Measurements from ENCODE around the gene THSD4. TPM values are rescaled to one million over a fixed set of nuclear protein-coding genes. Genes with fewer than 3 reads are reported as not detected.

The THSD4 gene
- total RNA-seq, 1 donor from 2014 or later, result 66.8 TPM

GRCh38 chr15:71532994-71533393 is 417.7 kb downstream of the THSD4 start:
- Histone ChIP-seq H3K4me3 (no peak overlapping the region), H3K4me1 (no peaks in the 10 kb centered on the region), H3K27ac (no peak overlapping the region), H3K36me3 (no peaks in the 10 kb centered on the region), H3K27me3 (no peaks in the 10 kb centered on the region), H3K9me3 (no peaks in the 10 kb centered on the region)
- DNase-seq (ENCODE audit: extremely low spot score in 2 of 2), result no peak
- intact Hi-C loops (cut with DNase I), result no loop called here
- peak in 1 of 2 donors; percentile 28 for TF ChIP-seq POLR2AphosphoS5 (IDR thresholded peaks at IDR 0.05; ENCODE audit: insufficient read depth in 1 of 2, low read depth in 1 of 2)
- TF ChIP-seq, protein P1, sequence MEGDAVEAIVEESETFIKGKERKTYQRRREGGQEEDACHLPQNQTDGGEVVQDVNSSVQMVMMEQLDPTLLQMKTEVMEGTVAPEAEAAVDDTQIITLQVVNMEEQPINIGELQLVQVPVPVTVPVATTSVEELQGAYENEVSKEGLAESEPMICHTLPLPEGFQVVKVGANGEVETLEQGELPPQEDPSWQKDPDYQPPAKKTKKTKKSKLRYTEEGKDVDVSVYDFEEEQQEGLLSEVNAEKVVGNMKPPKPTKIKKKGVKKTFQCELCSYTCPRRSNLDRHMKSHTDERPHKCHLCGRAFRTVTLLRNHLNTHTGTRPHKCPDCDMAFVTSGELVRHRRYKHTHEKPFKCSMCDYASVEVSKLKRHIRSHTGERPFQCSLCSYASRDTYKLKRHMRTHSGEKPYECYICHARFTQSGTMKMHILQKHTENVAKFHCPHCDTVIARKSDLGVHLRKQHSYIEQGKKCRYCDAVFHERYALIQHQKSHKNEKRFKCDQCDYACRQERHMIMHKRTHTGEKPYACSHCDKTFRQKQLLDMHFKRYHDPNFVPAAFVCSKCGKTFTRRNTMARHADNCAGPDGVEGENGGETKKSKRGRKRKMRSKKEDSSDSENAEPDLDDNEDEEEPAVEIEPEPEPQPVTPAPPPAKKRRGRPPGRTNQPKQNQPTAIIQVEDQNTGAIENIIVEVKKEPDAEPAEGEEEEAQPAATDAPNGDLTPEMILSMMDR (IDR thresholded peaks at IDR 0.05), result peak in 2 of 3 experiments; percentile 27 to 40
- no peak for TF ChIP-seq POLR2A (IDR thresholded peaks at IDR 0.05)

- Histone ChIP-seq H3K27me3 (no peaks in the 10 kb centered on the region), H3K9me3 (no peaks in the 10 kb centered on the region), H3K27ac (peak overlapping the region; percentile 16), H3K36me3 (no peaks in the 10 kb centered on the region), H3K4me1 (peaks cover 7% of the 10 kb centered on the region), H3K4me3 (no peak overlapping the region)
- DNase-seq (ENCODE audit: extremely low spot score in 2 of 2), result no peak
- intact Hi-C loops (cut with DNase I), result no loop called here
- no peak for TF ChIP-seq POLR2A (IDR thresholded peaks at IDR 0.05)
- TF ChIP-seq POLR2AphosphoS5 (IDR thresholded peaks at IDR 0.05; ENCODE audit: insufficient read depth in 1 of 2, low read depth in 1 of 2), result peak in 1 of 2 donors; percentile 25
Observed at GRCh38 chr15:71538181-71538580, 422.9 kb downstream of the THSD4 start.

DNA sequence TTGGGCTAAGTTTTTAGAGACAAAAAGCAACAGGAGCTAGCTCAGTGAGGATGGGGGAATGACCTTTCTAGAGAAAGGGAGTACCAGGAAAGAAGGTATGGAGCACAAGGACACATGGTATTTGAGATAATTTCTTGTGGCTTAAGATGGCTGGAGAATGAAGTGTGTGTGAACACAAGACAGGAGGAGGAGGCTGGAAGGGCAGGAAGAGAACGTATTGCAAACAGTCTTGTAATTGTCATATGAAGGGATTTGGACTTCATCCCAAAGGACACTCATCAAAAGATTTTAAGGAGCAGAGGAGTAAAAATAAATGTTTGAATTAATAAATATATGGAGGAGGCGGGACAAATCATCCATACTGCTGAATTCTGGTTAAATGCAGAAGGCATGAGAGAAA is 426.5 kb downstream of the THSD4 start:
- TF ChIP-seq POLR2AphosphoS5 (IDR thresholded peaks at IDR 0.05; ENCODE audit: insufficient read depth in 1 of 2, low read depth in 1 of 2) (no peak), POLR2A (IDR thresholded peaks at IDR 0.05) (no peak)
- TF ChIP-seq, protein P1 (IDR thresholded peaks at IDR 0.05), result no peak
- DNase-seq (ENCODE audit: extremely low spot score in 2 of 2), result no peak
- Histone ChIP-seq H3K4me1 (peaks cover 21% of the 10 kb centered on the region), H3K27me3 (no peaks in the 10 kb centered on the region), H3K4me3 (no peak overlapping the region), H3K27ac (no peak overlapping the region), H3K9me3 (no peaks in the 10 kb centered on the region), H3K36me3 (no peaks in the 10 kb centered on the region)
- intact Hi-C loops (cut with DNase I), result loop anchor here (10.0 kb wide), 1 partner anchor 607 kb away; no protein-coding TSS in a partner anchor

DNA sequence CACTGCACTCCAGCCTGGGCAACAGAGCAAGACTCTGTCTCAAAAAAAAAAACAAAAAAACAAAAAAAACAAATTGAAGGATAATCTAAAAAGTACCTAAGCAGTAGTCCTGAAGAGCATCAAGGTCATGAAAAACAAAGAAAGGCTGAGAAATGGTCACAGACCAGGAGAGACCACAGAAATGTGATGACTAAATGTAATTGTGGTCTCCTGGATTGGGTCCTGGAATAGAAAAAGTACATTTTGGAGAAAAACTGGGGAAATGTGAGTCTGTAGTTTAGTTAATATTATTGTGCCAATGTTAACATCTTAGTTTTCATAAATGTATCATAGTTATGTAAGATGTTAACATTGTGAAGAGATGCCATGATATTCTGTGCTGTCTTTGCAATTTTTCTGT is 427.6 kb downstream of the THSD4 start:
- DNase-seq (ENCODE audit: extremely low spot score in 2 of 2), result no peak
- no peaks in the 10 kb centered on the region for H3K9me3 ChIP-seq

DNA sequence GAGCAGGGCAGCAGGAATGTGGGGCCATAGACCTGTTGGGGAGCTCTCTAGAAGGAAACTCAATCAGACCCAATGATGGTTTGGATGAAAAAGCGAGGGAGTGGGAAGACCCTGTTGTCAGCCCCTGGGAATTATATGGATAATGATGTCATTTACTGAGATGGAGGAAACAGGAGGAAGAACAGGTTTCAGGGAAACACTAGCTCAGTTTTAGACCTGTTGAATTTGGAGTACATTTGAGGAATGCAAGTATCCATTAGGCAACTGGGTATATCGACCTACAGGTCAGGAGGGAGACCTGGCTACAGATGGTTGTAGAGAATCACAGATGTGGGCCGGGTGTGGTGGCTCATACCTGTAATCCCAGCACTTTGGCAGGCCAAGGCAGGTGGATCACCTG is 428.1 kb downstream of the THSD4 start:
- H3K27ac ChIP-seq, result no peak overlapping the region

More for the DNA sequence above, 427.6 kb downstream of the THSD4 start:
- H3K36me3 ChIP-seq, result no peaks in the 10 kb centered on the region
- TF ChIP-seq POLR2AphosphoS5 (IDR thresholded peaks at IDR 0.05; ENCODE audit: insufficient read depth in 1 of 2, low read depth in 1 of 2), result no peak
- no peak for TF ChIP-seq POLR2A (IDR thresholded peaks at IDR 0.05)
- TF ChIP-seq, protein P1 (IDR thresholded peaks at IDR 0.05), result no peak
- intact Hi-C loops (cut with DNase I), result loop anchor here (10.0 kb wide), 1 partner anchor 608 kb away; no protein-coding TSS in a partner anchor
- H3K4me3 ChIP-seq, result no peak overlapping the region
- peaks cover 21% of the 10 kb centered on the region for H3K4me1 ChIP-seq
- no peak overlapping the region for H3K27ac ChIP-seq
- H3K27me3 ChIP-seq, result no peaks in the 10 kb centered on the region

More for the DNA sequence above, 428.1 kb downstream of the THSD4 start:
- no peak for DNase-seq (ENCODE audit: extremely low spot score in 2 of 2)
- TF ChIP-seq POLR2AphosphoS5 (IDR thresholded peaks at IDR 0.05; ENCODE audit: insufficient read depth in 1 of 2, low read depth in 1 of 2), result no peak
- TF ChIP-seq, protein P1 (IDR thresholded peaks at IDR 0.05), result no peak
- TF ChIP-seq POLR2A (IDR thresholded peaks at IDR 0.05), result no peak
- intact Hi-C loops (cut with DNase I), result loop anchor here (10.0 kb wide), 1 partner anchor 609 kb away; no protein-coding TSS in a partner anchor
- Histone ChIP-seq H3K9me3 (no peaks in the 10 kb centered on the region), H3K4me3 (no peak overlapping the region), H3K4me1 (peaks cover 21% of the 10 kb centered on the region), H3K36me3 (no peaks in the 10 kb centered on the region), H3K27me3 (no peaks in the 10 kb centered on the region)
